VCaP (cell line): ENCODE data around the gene RSPH9.

Experiments used
- H3K27ac ChIP-seq: fragments of 450-650 bp; 2 replicates; pipeline ENCODE4 v1.5.1; 2017
- CTCF ChIP-seq: fragments of 450-650 bp; conservative IDR thresholded peaks from 2 replicates; pipeline ENCODE4 v1.5.1; 2017; ENCODE audit warnings: mild to moderate bottlenecking, moderate library complexity

The RSPH9 gene

GRCh38 chr6:43687437-43688347, 42.9 kb downstream of the RSPH9 start, which contains the start of gene MRPS18A:
Gene MRPS18A, minus strand, starts transcription at chr6:43687791. Its CDS starts 12 bp downstream, at chr6:43687779.
- peak within 1 kb of the TSS; percentile 80 for H3K27ac ChIP-seq
- TF ChIP-seq CTCF: no peak

- H3K27ac ChIP-seq: no peak overlapping the region
- no peak for TF ChIP-seq CTCF
Measured at GRCh38 chr6:43689421-43689820, 44.6 kb downstream of the RSPH9 start.

GRCh38 chr6:43695215-43695966, 50.6 kb downstream of the RSPH9 start:
- H3K27ac ChIP-seq: no peak overlapping the region
- TF ChIP-seq CTCF: no peak

- no peak overlapping the region for H3K27ac ChIP-seq
- no peak for TF ChIP-seq CTCF
Measured at GRCh38 chr6:43695967-43696291, 51.1 kb downstream of the RSPH9 start.

- no peak overlapping the region for H3K27ac ChIP-seq
- TF ChIP-seq CTCF: no peak
Measured at GRCh38 chr6:43697421-43697820, 52.6 kb downstream of the RSPH9 start.

GRCh38 chr6:43698584-43699349, 53.9 kb downstream of the RSPH9 start:
- TF ChIP-seq CTCF: no peak
- peak overlapping the region; percentile 67 for H3K27ac ChIP-seq
